OCI-LY1 (cell line): ENCODE results near the gene S100A10.

Experiments used
- CTCF ChIP-seq: fragments of 200-600 bp; sonication (generic), shearing (Covaris generic); IDR thresholded peaks from 2 replicates; pipeline ENCODE4 v1.5.1; 2017; ENCODE audit warnings: mild to moderate bottlenecking, antibody characterized with exemption, low read length, moderate library complexity, mixed read lengths
- EZH2 ChIP-seq: fragments of 200-600 bp; sonication (generic), shearing (Covaris generic); IDR thresholded peaks from 2 replicates; pipeline ENCODE4 v1.8.0; 2017; ENCODE audit warnings: borderline replicate concordance, mixed run types, mild to moderate bottlenecking, antibody characterized with exemption, low read length, moderate library complexity, mixed read lengths

- TF ChIP-seq CTCF (peak; percentile 86), EZH2 (no peak)
These were observed 25.6 kb downstream of the S100A10 start for GRCh38 chr1:151968058-151968457.
